HG03460 (cell line): Measurements from ENCODE around the gene ATN1.

Experiments used
- ATAC-seq: cut with Tn5 transposase; IDR thresholded peaks from one replicate; pipeline ENCODE4 v1.9.1; 2021; ENCODE audit not compliant: unreplicated experiment

ATN1 gene

GRCh38 chr12:6944381-6945186, 16.8 kb downstream of the ATN1 start:
- peak; percentile 47 for ATAC-seq

GRCh38 chr12:6945613-6946012, 17.9 kb downstream of the ATN1 start:
- ATAC-seq = no peak

GRCh38 chr12:6946033-6946919, 18.5 kb downstream of the ATN1 start:
- ATAC-seq = no peak

- ATAC-seq = no peak
Measured at GRCh38 chr12:6946920-6947374, 19.2 kb downstream of the ATN1 start.

- ATAC-seq = no peak
Measured at GRCh38 chr12:6947615-6948014, 19.9 kb downstream of the ATN1 start.

GRCh38 chr12:6948873-6949594, 21.3 kb downstream of the ATN1 start:
- ATAC-seq = no peak

GRCh38 chr12:6950401-6950801, 22.6 kb downstream of the ATN1 start:
- ATAC-seq = no peak

GRCh38 chr12:6950811-6951540, 23.2 kb downstream of the ATN1 start, which contains the start of gene PTPN6:
PTPN6 (plus strand) TSS chr12:6951356; CDS start chr12:6951513, 157 bp downstream.
- peak; percentile 23 for ATAC-seq

- no peak for ATAC-seq
Measured at GRCh38 chr12:6951551-6952120, 23.9 kb downstream of the ATN1 start.

GRCh38 chr12:6952121-6952862, 24.5 kb downstream of the ATN1 start:
- ATAC-seq = no peak

GRCh38 chr12:6952863-6953441, 25.2 kb downstream of the ATN1 start:
- ATAC-seq = no peak

GRCh38 chr12:6953442-6954315, 25.9 kb downstream of the ATN1 start:
- peak; percentile 43 for ATAC-seq

GRCh38 chr12:6954316-6955107, 26.8 kb downstream of the ATN1 start:
- ATAC-seq = no peak

- no peak for ATAC-seq
Measured at GRCh38 chr12:6955108-6956020, 27.6 kb downstream of the ATN1 start.

- no peak for ATAC-seq
Measured at GRCh38 chr12:6956021-6956727, 28.4 kb downstream of the ATN1 start.
